GM04504 (cell line): ENCODE data around the gene MYL12B.

Source experiments
- DNase-seq: peaks from one replicate; pipeline ENCODE4 v3.0.0-alpha.2; 2012; ENCODE audit warnings: low read depth

Gene MYL12B

GRCh38 chr18:3235846-3236245, 26.1 kb upstream of the MYL12B start:
- no peak for DNase-seq

GRCh38 chr18:3236470-3236869, 25.5 kb upstream of the MYL12B start:
- no peak for DNase-seq

- no peak for DNase-seq
These were observed 23.2 kb upstream of the MYL12B start for GRCh38 chr18:3238742-3239141.

- no peak for DNase-seq
These were observed 16.8 kb upstream of the MYL12B start for GRCh38 chr18:3245185-3245564.

GRCh38 chr18:3245853-3246634, 15.9 kb upstream of the MYL12B start:
- peak; percentile 65 for DNase-seq

- DNase-seq = no peak
These were observed 15.2 kb upstream of the MYL12B start for GRCh38 chr18:3246635-3247239.

GRCh38 chr18:3247240-3248061, 14.5 kb upstream of the MYL12B start, which contains the start of gene MYL12A:
MYL12A (plus strand) TSS chr18:3247801; CDS start chr18:3253248, 5,447 bp downstream.
- DNase-seq = peak; percentile 94

- no peak for DNase-seq
These were observed 13.8 kb upstream of the MYL12B start for GRCh38 chr18:3248062-3248657.

- no peak for DNase-seq
These were observed 13.1 kb upstream of the MYL12B start for GRCh38 chr18:3248658-3249359.

GRCh38 chr18:3250237-3251107, 11.5 kb upstream of the MYL12B start:
- no peak for DNase-seq

- DNase-seq = no peak
These were observed 10.5 kb upstream of the MYL12B start for GRCh38 chr18:3251249-3251962.

- no peak for DNase-seq
These were observed 10.0 kb upstream of the MYL12B start for GRCh38 chr18:3251963-3252277.

GRCh38 chr18:3252843-3253242, 9.1 kb upstream of the MYL12B start:
- no peak for DNase-seq

- DNase-seq = no peak
These were observed 7.2 kb upstream of the MYL12B start for GRCh38 chr18:3254725-3255124.

GRCh38 chr18:3255611-3256165, 6.2 kb upstream of the MYL12B start:
- no peak for DNase-seq

GRCh38 chr18:3256693-3257626, 5.0 kb upstream of the MYL12B start:
- no peak for DNase-seq

GRCh38 chr18:3257627-3258120, 4.3 kb upstream of the MYL12B start:
- no peak for DNase-seq

GRCh38 chr18:3260995-3261372, 949 bp upstream of the MYL12B start:
- no peak for DNase-seq
